Thyroid gland (tissue), 4 donors: ENCODE data around the gene LAMP2.

Source experiments
- POLR2A ChIP-seq, 2 donors: fragments of 450-650 bp; IDR thresholded peaks; one replicate each; pipeline ENCODE4 v1.6.1; 2017; ENCODE audit warnings: antibody characterized with exemption in 2 of 2, mild to moderate bottlenecking in 2 of 2, moderate library complexity in 1 of 2
- TF ChIP-seq, protein P1 (sequence below), 6 experiments: fragments of 200-600 bp in 3 of 6; fragments of 450-650 bp in 3 of 6; sonication (generic) in 3 of 6; IDR thresholded peaks; one replicate each; pipeline ENCODE4 v1.5.1; 2016 to 2019; ENCODE audit warnings: antibody characterized with exemption in 6 of 6, mild to moderate bottlenecking in 2 of 6, inconsistent platforms in 1 of 6, moderate library complexity in 1 of 6

DNA sequence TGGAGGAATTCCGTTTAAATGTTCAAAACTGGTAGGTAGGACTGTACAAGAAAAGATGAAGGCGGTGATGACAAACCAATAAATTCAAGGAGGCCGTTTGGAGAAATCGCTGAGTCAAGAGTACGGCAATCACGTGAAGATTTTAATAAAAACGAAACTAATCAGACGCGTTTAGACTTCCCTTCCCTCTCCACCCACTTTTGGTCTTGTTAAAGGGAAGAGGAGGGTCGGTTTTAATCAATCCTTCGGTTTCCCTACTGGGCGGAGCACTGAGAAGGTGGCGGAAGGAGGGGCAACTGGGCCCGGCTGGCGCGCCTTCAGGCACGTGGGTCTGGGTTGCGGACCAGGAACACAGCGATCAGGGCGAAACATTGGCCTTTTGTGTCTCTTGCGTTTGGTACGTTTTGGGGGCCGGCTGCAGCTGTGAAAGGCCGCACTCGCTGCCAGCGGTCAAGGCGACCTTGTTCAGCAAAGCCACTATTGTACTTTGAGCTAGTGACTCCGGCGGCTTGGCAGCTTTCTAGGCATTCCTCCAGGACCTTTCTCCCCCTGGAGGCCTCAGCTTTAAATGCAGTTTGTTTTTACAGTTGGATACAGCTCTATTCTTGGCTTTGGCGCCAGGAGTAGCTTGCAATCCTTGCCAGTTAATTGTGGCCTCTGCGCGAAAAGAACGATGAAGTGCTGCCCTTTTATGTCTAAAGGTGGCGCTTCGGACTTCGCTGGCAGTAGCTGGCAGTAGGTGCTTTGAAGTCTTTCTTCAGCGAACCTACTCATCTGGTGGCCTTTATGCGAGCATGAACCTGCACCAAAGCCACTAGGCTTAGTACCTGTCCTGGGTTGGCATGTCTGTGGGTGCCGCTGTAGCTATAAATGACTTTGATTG, 16.8 kb upstream of the LAMP2 start:
- TF ChIP-seq, protein P1, sequence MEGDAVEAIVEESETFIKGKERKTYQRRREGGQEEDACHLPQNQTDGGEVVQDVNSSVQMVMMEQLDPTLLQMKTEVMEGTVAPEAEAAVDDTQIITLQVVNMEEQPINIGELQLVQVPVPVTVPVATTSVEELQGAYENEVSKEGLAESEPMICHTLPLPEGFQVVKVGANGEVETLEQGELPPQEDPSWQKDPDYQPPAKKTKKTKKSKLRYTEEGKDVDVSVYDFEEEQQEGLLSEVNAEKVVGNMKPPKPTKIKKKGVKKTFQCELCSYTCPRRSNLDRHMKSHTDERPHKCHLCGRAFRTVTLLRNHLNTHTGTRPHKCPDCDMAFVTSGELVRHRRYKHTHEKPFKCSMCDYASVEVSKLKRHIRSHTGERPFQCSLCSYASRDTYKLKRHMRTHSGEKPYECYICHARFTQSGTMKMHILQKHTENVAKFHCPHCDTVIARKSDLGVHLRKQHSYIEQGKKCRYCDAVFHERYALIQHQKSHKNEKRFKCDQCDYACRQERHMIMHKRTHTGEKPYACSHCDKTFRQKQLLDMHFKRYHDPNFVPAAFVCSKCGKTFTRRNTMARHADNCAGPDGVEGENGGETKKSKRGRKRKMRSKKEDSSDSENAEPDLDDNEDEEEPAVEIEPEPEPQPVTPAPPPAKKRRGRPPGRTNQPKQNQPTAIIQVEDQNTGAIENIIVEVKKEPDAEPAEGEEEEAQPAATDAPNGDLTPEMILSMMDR (IDR thresholded peaks at IDR 0.05) = peak in 5 of 6 experiments; percentile 31 to 61 (median 51)
- peak in 1 of 2 donors; percentile 38 for TF ChIP-seq POLR2A (IDR thresholded peaks at IDR 0.05)
